Astrocyte (in vitro differentiated cells and primary cell): Measurements from ENCODE around the gene DHRS7. TPM values are rescaled to one million over a fixed set of nuclear protein-coding genes. Genes with fewer than 3 reads are reported as not detected.

ENCODE experiments used
- DNase-seq: peaks from one replicate; pipeline ENCODE4 v3.0.0-alpha.2; 2010; ENCODE audit warnings: low read depth
- FAIRE-seq: peaks from 2 replicates; lab custom pipeline; 2011; peaks lifted over from hg19 to GRCh38; lab: Jason Lieb, UNC
- H2AFZ ChIP-seq: 2 replicates; pipeline ENCODE4 v1.6.0; 2012; ENCODE audit warnings: low read depth, low read length, inconsistent platforms
- H3K27ac ChIP-seq: 2 replicates; pipeline ENCODE4 v1.5.1; 2011; ENCODE audit warnings: low read depth, low read length, inconsistent platforms
- H3K27me3 ChIP-seq: 2 replicates; pipeline ENCODE4 v1.6.0; 2011; ENCODE audit warnings: low read length, inconsistent platforms; ENCODE audit not compliant: insufficient read depth
- H3K36me3 ChIP-seq: 2 replicates; pipeline ENCODE4 v1.5.1; 2011; ENCODE audit warnings: low read length, inconsistent platforms; ENCODE audit not compliant: insufficient read depth
- H3K4me1 ChIP-seq: 2 replicates; pipeline ENCODE4 v1.5.1; 2011; ENCODE audit warnings: low read length, inconsistent platforms; ENCODE audit not compliant: insufficient read depth
- H3K4me2 ChIP-seq: 2 replicates; pipeline ENCODE4 v1.6.0; 2012; ENCODE audit warnings: low read length, inconsistent platforms
- H3K4me3 ChIP-seq: 2 replicates; pipeline ENCODE4 v1.5.1; 2011; ENCODE audit warnings: low read depth, mild to moderate bottlenecking, low read length, inconsistent platforms; ENCODE audit not compliant: insufficient read depth
- H3K79me2 ChIP-seq: 2 replicates; pipeline ENCODE4 v1.6.0; 2012; ENCODE audit warnings: mild to moderate bottlenecking, low read length, inconsistent platforms; ENCODE audit not compliant: insufficient read depth
- H3K9ac ChIP-seq: 2 replicates; pipeline ENCODE4 v1.6.0; 2012; ENCODE audit warnings: mild to moderate bottlenecking, low read length, inconsistent platforms
- H3K9me3 ChIP-seq: 2 replicates; pipeline ENCODE4 v1.5.1; 2012; ENCODE audit warnings: low read depth, mild to moderate bottlenecking, low read length, inconsistent platforms; ENCODE audit not compliant: insufficient read depth
- H4K20me1 ChIP-seq: 2 replicates; pipeline ENCODE4 v1.6.0; 2012; ENCODE audit warnings: low read length, inconsistent platforms; ENCODE audit not compliant: insufficient read depth
- H3K27ac Mint-ChIP-seq: one replicate; pipeline ENCODE4 v1.8.0; 2021; ENCODE audit warnings: mild to moderate bottlenecking, mixed read lengths; ENCODE audit not compliant: unreplicated experiment
- H3K27me3 Mint-ChIP-seq: one replicate; pipeline ENCODE4 v1.8.0; 2021; ENCODE audit warnings: low read depth, mixed read lengths; ENCODE audit not compliant: unreplicated experiment
- H3K36me3 Mint-ChIP-seq: one replicate; pipeline ENCODE4 v1.8.0; 2021; ENCODE audit warnings: low read depth, mixed read lengths; ENCODE audit not compliant: unreplicated experiment
- H3K4me1 Mint-ChIP-seq: one replicate; pipeline ENCODE4 v1.8.0; 2021; ENCODE audit warnings: low read depth, mixed read lengths; ENCODE audit not compliant: unreplicated experiment
- H3K4me3 Mint-ChIP-seq: one replicate; pipeline ENCODE4 v1.8.0; 2021; ENCODE audit warnings: mild to moderate bottlenecking, moderate library complexity, mixed read lengths; ENCODE audit not compliant: unreplicated experiment
- H3K9me3 Mint-ChIP-seq: one replicate; pipeline ENCODE4 v1.8.0; 2021; ENCODE audit warnings: mild to moderate bottlenecking, mixed read lengths; ENCODE audit not compliant: unreplicated experiment
- CTCF ChIP-seq: IDR thresholded peaks from 2 replicates; pipeline ENCODE4 v1.5.1; 2011; ENCODE audit warnings: low read depth, mild to moderate bottlenecking, inconsistent platforms, low read length, moderate library complexity; ENCODE audit not compliant: insufficient read depth
- EZH2 ChIP-seq: IDR thresholded peaks from 2 replicates; pipeline ENCODE4 v1.6.1; 2012; ENCODE audit warnings: mild to moderate bottlenecking, low read length, inconsistent platforms; ENCODE audit not compliant: insufficient read depth
- total RNA-seq: library from RNA; stranded (reverse); gene quantifications from 2 replicates; pipeline ENCODE4 v1.2.1, GENCODE V29; 2021

The DHRS7 gene
- total RNA-seq, 1 donor from 2014 or later = 62.5 TPM

- no peaks in the 10 kb centered on the region for H3K27me3 ChIP-seq
- Mint-ChIP-seq H3K9me3 (peaks cover 6% of the 10 kb centered on the region), H3K4me3 (no peak overlapping the region), H3K4me1 (peaks cover 6% of the 10 kb centered on the region), H3K27me3 (no peaks in the 10 kb centered on the region), H3K36me3 (no peaks in the 10 kb centered on the region), H3K27ac (no peak overlapping the region)
- no peak for TF ChIP-seq CTCF
- no peak for TF ChIP-seq EZH2
- no peak overlapping the region for H2AFZ ChIP-seq
- H3K9me3 ChIP-seq = no peaks in the 10 kb centered on the region
- H4K20me1 ChIP-seq = no peaks in the 10 kb centered on the region
- no peaks in the 10 kb centered on the region for H3K79me2 ChIP-seq
- H3K4me3 ChIP-seq = no peak overlapping the region
- DNase-seq (no peak), FAIRE-seq (no peak)
- no peaks in the 10 kb centered on the region for H3K4me1 ChIP-seq
- no peaks in the 10 kb centered on the region for H3K36me3 ChIP-seq
- no peak overlapping the region for H3K27ac ChIP-seq
- no peak overlapping the region for H3K9ac ChIP-seq
- H3K4me2 ChIP-seq = no peak overlapping the region
Observed at GRCh38 chr14:60204843-60205774, 39.9 kb upstream of the DHRS7 start.

- Histone ChIP-seq H3K4me3 (no peak overlapping the region), H3K4me1 (no peaks in the 10 kb centered on the region), H3K9ac (no peak overlapping the region), H3K79me2 (no peaks in the 10 kb centered on the region), H3K27me3 (no peaks in the 10 kb centered on the region), H3K27ac (no peak overlapping the region), H3K36me3 (no peaks in the 10 kb centered on the region), H2AFZ (no peak overlapping the region), H3K9me3 (no peaks in the 10 kb centered on the region), H3K4me2 (no peak overlapping the region), H4K20me1 (no peaks in the 10 kb centered on the region)
- Mint-ChIP-seq H3K4me1 (peaks cover 6% of the 10 kb centered on the region), H3K27me3 (no peaks in the 10 kb centered on the region), H3K27ac (no peak overlapping the region), H3K9me3 (peaks cover 10% of the 10 kb centered on the region), H3K4me3 (no peak overlapping the region), H3K36me3 (no peaks in the 10 kb centered on the region)
- TF ChIP-seq EZH2 = no peak
- no peak for TF ChIP-seq CTCF
- DNase-seq = no peak
- no peak for FAIRE-seq
Observed at GRCh38 chr14:60204104-60204842, 39.1 kb upstream of the DHRS7 start.
